Heart left ventricle (tissue), 16 donors: ENCODE measurements around the gene EXOC4. TPM values are rescaled to one million over a fixed set of nuclear protein-coding genes. Genes with fewer than 3 reads are reported as not detected.

Source experiments
- ATAC-seq, 4 donors: fragments of 200-7000 bp; cut with Tn5 transposase; one replicate each; pipeline ENCODE4 v1.9.1; 2020 to 2022; ENCODE audit warnings: moderate library complexity in 4 of 4, mild to moderate bottlenecking in 3 of 4, moderate number of reproducible peaks in 1 of 4
- DNase-seq, 5 donors: peaks; one replicate each; pipeline ENCODE4 v3.0.0-alpha.2; 2020
- H3K27ac ChIP-seq, 12 donors: fragments of 200-600 bp; sonication (generic) in 4 of 12; one replicate each; pipeline versions ENCODE4 v1.5.0 to v1.8.0; 2016 to 2022; ENCODE audit warnings: mild to moderate bottlenecking in 2 of 12
- H3K27me3 ChIP-seq, 9 donors: fragments of 200-600 bp; sonication (generic) in 2 of 9; one replicate each; pipeline versions ENCODE4 v1.5.1 to v1.8.0; 2016 to 2022; ENCODE audit warnings: mild to moderate bottlenecking in 3 of 9
- H3K36me3 ChIP-seq, 9 donors: fragments of 200-600 bp; sonication (generic) in 2 of 9; one replicate each; pipeline versions ENCODE4 v1.5.0 to v1.8.0; 2018 to 2022; ENCODE audit warnings: mild to moderate bottlenecking in 2 of 9
- H3K4me1 ChIP-seq, 12 donors: fragments of 200-600 bp; sonication (generic) in 4 of 12; one replicate each; pipeline versions ENCODE4 v1.5.0 to v1.8.0; 2016 to 2022; ENCODE audit warnings: mild to moderate bottlenecking in 3 of 12
- H3K4me3 ChIP-seq, 12 donors: fragments of 200-600 bp; sonication (generic) in 4 of 12; one replicate each; pipeline versions ENCODE4 v1.5.0 to v1.8.0; 2017 to 2022; ENCODE audit warnings: mild to moderate bottlenecking in 9 of 12, moderate library complexity in 4 of 12
- H3K9me3 ChIP-seq, 12 donors: fragments of 200-600 bp; sonication (generic) in 4 of 12; one replicate each; pipeline versions ENCODE4 v1.5.0 to v1.8.0; 2016 to 2022; ENCODE audit warnings: mild to moderate bottlenecking in 1 of 12
- CTCF ChIP-seq, 12 donors: fragments of 200-600 bp; sonication (generic) in 4 of 12; IDR thresholded peaks; one replicate each; pipeline versions ENCODE4 v1.5.0 to v1.8.0; 2018 to 2022; ENCODE audit warnings: antibody characterized with exemption in 12 of 12, mild to moderate bottlenecking in 5 of 12
- POLR2A ChIP-seq, 2 donors: fragments of 450-650 bp; IDR thresholded peaks; one replicate each; pipeline ENCODE4 v1.6.1; 2017; ENCODE audit warnings: antibody characterized with exemption in 2 of 2, mild to moderate bottlenecking in 2 of 2, moderate library complexity in 2 of 2
- WGBS, 4 donors: extraction: QIAGEN DNeasy Blood & Tissue Kit in 2 of 4; methylation state at CpG; one replicate each; pipeline versions ENCODE4 v1.1.5 to v1.1.7; 2013 to 2018; 5-methylcytosine and 5-hydroxymethylcytosine counted together
- intact Hi-C, 10 donors: fragments of 100-400 bp; cut with DNase I; formaldehyde crosslinking; loops; one replicate each; pipeline versions ENCODE4 v1.11.1 to v1.14.2; 2022
- polyA plus RNA-seq, 2 donors: library from polyadenylated mRNA; stranded (reverse); fragments of 200-250 nt; gene quantifications; one replicate each; pipeline ENCODE4 v1.2.3, GENCODE V29; 2013
- total RNA-seq, 9 donors: library from RNA; depleted of rRNA in 2 of 9; stranded (reverse); fragments of >200 nt in 2 of 9; fragmentation: NEBNext Ultra II Directional in 3 of 9; extraction: Animal tissue kit (Norgen Biotek cat#: 25700) in 3 of 9; gene quantifications; one replicate each; pipeline versions ENCODE4 v1.1.0 to v1.2.4, GENCODE V29; 2016 to 2023
- donor health status: ischemic (EF 13 %, LVEDD 7.1; RV severe dilation, severe dysfunction).
- donor health status: healthy with polysubstance abuse.
- donor health status: DM: no; HTN: yes; CAD: no.
- donor health status: DM: no; HTN: no; CAD: no.
- donor health status: ischemic (EF 25% LVEDD 6.9; RV normal size, moderate dysfunction).
- donor health status: ischemic (EF 25% LVEDD 5.7; RV mildly dilated, moderate dysfunction).
- donor health status: healthy.
- donor health status: DM: yes; HTN: yes; CAD: no.
- donor health status: ischemic (EF 35%, LVEDD 5.7; RV mildly dilated, moderate dysfunction).
- donor health status: nonischemic (EF 11% LVEDD 7.7; RV severe dilation, severe dysfunction).
- donor health status: DM: yes; HTN: yes; CAD: no.
- donor health status: PGD.
- donor health status: ischemic (EF 29% LVEDD 5.4; RV normal size, mild dysfunction).
- donor health status: nonischemic (EF 23%, LVEDD 6.1; RV moderate dilation, normal function).

Gene EXOC4
- total and polyA plus RNA-seq, 11 donors = 8.8 to 61.2 (median 33.8) TPM

- Histone ChIP-seq H3K9me3 (no peaks in the 10 kb centered on the region), H3K27me3 (no peaks in the 10 kb centered on the region), H3K36me3 (no peaks in the 10 kb centered on the region), H3K27ac (no peak overlapping the region), H3K4me1 (peaks cover 0 to 12% (median 1%) of the 10 kb centered on the region in 12 donors), H3K4me3 (no peak overlapping the region)
- intact Hi-C loops = no loop called here
- ATAC-seq = no peak
- TF ChIP-seq CTCF (IDR thresholded peaks at IDR 0.05) = no peak
- no peak for TF ChIP-seq POLR2A (IDR thresholded peaks at IDR 0.05)
- 92 to 97% (median 94%) methylated on average over 4 of the region's 4 CpGs for WGBS, 4 donors
- DNase-seq = no peak
Observed at GRCh38 chr7:133591704-133592340, 338.9 kb downstream of the EXOC4 start.

- ATAC-seq (no peak), DNase-seq (no peak)
- H3K9me3 ChIP-seq = no peaks in the 10 kb centered on the region
- intact Hi-C loops = no loop called here
- no peak overlapping the region for H3K27ac ChIP-seq
- TF ChIP-seq POLR2A (IDR thresholded peaks at IDR 0.05) = no peak
- H3K36me3 ChIP-seq = no peaks in the 10 kb centered on the region
- no peak overlapping the region for H3K4me3 ChIP-seq
- no peaks in the 10 kb centered on the region for H3K4me1 ChIP-seq
- no peaks in the 10 kb centered on the region for H3K27me3 ChIP-seq
Observed at GRCh38 chr7:133593561-133593960, 340.7 kb downstream of the EXOC4 start.

DNA sequence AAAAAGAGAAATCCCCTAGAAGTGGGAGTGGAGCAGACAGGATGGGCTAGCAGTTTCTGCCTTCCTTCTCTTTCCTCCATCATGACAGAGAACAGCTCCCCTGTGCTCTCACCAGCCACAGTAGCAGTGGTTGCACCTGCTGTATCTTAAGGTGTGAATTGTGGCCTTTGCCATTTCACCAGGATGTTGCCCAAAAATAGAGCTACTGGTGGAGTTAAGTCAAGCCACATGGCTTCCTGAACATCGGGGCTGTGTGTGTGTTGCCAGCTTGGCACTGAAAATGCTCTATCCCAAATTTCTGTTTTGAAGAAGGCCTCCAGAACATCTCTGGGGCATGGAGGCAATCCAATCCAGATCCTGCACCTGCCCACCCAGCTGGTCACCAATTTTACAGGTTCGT is 348.7 kb downstream of the EXOC4 start:
- Histone ChIP-seq H3K27me3 (no peaks in the 10 kb centered on the region), H3K4me3 (no peak overlapping the region), H3K36me3 (no peaks in the 10 kb centered on the region), H3K27ac (no peak overlapping the region), H3K9me3 (no peaks in the 10 kb centered on the region), H3K4me1 (peaks cover 0 to 13% (median 2%) of the 10 kb centered on the region in 12 donors)
- DNase-seq (no peak), ATAC-seq (no peak)
- WGBS, 4 donors = 51 to 59% (median 52%) methylated on average over 2 of the region's 2 CpGs
- intact Hi-C loops = no loop called here
- TF ChIP-seq CTCF (IDR thresholded peaks at IDR 0.05) (no peak), POLR2A (IDR thresholded peaks at IDR 0.05) (no peak)

DNA sequence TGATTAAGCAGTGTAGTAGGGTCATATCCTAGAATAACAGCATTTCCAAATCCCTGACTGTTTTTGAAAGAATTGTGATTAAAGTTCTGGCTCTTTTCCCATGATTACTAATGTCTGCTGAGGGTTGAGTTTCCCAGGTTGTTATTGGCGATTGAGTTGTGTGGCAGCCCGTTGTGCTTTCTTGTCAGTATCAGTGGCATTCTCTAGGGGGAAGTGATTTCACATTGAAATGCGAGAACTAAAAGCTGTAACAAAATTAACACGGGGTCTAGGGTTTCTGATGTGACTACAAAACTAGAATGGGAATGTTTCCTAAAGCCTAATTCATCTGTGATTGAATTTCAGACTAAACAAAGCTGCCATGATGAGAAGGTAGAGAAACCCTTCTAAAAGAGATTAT is 349.4 kb downstream of the EXOC4 start:
- ATAC-seq = peak in 1 of 4 donors; percentile 46

More for the DNA sequence above, 349.4 kb downstream of the EXOC4 start:
- 59 to 68% (median 62%) methylated on average over 4 of the region's 4 CpGs for WGBS, 4 donors
- Histone ChIP-seq H3K36me3 (no peaks in the 10 kb centered on the region), H3K4me1 (peaks cover 0 to 13% (median 2%) of the 10 kb centered on the region in 12 donors), H3K27me3 (no peaks in the 10 kb centered on the region), H3K27ac (no peak overlapping the region), H3K9me3 (no peaks in the 10 kb centered on the region), H3K4me3 (no peak overlapping the region)
- intact Hi-C loops = no loop called here
- TF ChIP-seq POLR2A (IDR thresholded peaks at IDR 0.05) = no peak
- TF ChIP-seq CTCF (IDR thresholded peaks at IDR 0.05) = no peak
- no peak for DNase-seq
